Panc1 (cell line): ENCODE measurements around the gene KIF26B.

Source experiments
- CTCF ChIP-seq: fragments of 450-650 bp; IDR thresholded peaks from 2 replicates; pipeline ENCODE4 v1.5.1; 2017; ENCODE audit warnings: mild to moderate bottlenecking
- POLR2AphosphoS5 ChIP-seq: IDR thresholded peaks from 2 replicates; pipeline ENCODE4 v1.6.1; 2012; ENCODE audit warnings: mild to moderate bottlenecking, low read depth, low read length, moderate library complexity
- REST ChIP-seq, 2 experiments: IDR thresholded peaks; 2 replicates each; pipeline ENCODE4 v1.6.1; 2011 to 2012; ENCODE audit warnings: low read depth in 2 of 2, control low read depth in 1 of 2, low read length in 1 of 2, mild to moderate bottlenecking in 1 of 2, moderate library complexity in 1 of 2; ENCODE audit not compliant: insufficient read depth in 1 of 2

- TF ChIP-seq CTCF (no peak), REST (IDR thresholded peaks at IDR 0.05; ENCODE audit: insufficient read depth in 1 of 2, low read depth in 2 of 2, low read length in 1 of 2) (no peak), POLR2AphosphoS5 (no peak)
Observed at GRCh38 chr1:245598524-245599305, 443.9 kb downstream of the KIF26B start.
